Activated CD4-positive, alpha-beta T cell treated with anti-CD3 and anti-CD28 coated beads, Interleukin-2, amount 50 U/mL, for 1 hour (primary cell): ENCODE measurements around the gene PARP11.

Experiments
- DNase-seq: peaks from one replicate; pipeline ENCODE4 v3.0.0-alpha.2; 2020

PARP11 gene

DNA sequence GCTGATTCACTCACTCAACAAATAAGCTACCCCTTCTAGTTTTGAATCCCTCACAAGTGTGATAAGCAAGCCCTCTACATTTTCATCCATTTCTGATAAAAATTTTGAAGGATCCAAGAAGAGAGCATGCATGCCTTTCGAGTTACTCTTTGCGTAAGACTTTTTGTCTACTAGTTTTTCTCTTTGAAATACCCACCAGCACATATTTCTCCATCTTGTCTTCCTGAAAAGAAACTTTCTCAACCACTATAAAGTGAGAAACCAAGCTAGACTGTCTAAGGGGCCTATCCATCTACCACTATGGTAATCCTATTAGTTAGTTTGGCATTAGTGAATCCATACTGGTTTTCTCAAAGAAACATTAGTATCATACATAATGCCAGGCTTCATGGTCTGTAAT lies 56.9 kb downstream of the PARP11 start:
- DNase-seq, result no peak

DNA sequence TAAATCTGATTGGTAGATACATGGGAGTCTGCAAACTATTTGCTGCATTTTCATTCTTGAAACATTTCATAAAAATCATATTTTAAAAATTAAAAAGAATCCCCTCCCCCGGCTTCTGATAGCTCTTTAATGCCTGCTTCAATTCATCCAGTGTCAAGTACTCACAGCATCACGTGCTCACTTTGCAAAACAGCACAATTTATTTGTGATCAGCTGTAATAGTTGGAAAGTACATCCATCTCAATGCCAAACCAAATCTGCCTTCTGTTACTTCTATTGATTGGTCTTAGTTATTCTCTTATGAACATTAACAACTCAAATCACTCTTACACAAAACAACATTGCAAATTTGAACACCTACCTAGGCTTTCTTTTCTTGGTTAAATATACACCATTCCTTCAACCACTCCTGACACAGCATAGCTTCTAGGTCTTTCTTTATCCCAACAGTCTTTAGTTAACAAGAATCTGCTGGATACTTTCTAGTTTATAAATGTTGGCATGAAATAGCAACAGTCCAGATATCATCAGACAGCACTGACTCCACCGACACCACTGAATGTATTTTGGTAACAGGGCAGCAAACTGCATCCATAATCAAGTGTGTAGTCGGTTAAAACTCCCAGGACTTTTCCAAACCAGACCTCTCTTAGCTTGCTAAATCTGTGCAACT lies 58.0 kb downstream of the PARP11 start:
- DNase-seq, result no peak

DNA sequence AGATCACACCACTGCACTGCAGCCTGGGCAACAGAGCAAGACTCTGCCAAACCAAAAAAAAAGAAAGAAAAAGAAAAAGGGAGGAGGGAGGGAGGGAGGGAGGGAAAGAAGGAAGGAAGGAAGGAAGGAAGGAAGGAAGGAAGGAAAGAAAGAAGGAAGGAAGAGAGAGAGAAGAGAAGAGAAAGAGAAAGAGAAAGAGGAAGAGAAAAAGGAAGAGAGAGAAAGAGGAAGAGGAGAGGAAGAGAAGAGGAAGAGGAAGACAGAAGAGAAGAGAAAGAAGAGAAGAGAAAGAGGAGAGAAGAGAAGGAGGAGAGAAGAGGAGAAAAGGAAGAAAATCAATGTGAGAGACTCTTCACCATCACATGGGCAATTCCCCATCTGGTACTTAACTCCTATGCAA lies 62.7 kb downstream of the PARP11 start:
- no peak for DNase-seq

DNA sequence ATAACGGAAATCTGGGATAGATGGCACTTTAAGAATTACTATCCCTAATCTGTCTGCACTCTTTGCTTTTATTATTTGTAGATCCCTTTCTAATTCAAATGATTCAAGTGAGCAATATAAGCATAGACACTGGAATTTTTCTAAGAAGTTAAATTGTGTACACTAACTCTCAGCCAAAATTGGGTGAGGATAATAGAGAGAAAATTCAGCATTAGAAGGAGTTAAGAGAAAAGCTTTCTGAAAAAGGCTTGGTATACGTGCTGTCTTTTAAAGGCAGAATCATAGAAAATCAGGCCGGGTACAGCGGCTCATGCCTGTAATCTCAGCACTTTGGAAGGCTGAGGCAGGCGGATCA lies 63.2 kb downstream of the PARP11 start:
- no peak for DNase-seq

DNA sequence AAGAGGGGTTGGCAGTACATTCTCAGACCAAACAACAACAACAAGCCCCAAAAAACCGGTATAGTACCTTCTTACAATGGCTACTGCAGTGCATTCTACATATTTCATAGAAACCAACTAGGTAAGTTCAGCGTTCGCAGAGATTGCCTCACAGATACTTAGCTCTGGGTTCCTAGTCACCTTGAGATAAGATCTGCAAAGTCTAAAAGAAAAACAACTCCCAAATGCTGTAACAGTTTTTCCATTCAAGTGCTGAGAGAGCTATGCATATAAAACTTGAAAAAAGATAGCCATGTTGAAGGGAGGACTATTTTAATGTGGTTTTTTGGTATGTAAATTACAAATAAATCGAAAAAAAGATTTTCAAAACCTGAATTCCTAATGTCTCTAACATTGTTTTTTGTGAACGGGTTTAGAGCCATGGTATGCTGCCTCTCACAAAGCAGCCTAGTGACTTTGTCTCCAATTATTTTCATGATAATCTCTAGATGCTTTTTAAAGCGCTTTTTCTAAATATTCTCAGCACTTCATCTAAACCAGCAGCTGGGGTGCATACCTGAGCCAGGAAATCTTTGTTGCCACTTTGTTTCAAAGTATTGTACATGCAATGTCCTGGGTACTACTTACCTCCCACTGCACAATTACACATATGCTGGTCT lies 63.7 kb downstream of the PARP11 start:
- DNase-seq, result no peak

DNA sequence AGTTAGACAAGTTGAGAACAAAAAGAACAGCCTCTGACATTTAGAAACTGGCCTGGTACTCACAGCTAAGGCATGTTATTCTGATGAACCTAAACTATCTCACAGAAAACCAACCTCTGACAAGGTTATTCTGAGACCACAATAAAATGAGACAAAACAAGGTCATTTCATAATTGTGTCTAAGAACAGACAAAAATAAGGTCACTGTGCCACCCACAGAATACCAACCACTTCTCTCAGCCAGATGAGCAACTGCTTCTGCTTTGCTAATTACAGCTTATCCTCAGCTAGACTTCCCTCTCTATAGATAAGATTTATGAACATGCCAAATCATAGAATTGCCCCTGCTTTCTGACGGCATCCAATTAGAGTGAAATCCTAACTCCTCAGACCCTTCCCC lies 68.1 kb downstream of the PARP11 start:
- DNase-seq, result no peak

DNA sequence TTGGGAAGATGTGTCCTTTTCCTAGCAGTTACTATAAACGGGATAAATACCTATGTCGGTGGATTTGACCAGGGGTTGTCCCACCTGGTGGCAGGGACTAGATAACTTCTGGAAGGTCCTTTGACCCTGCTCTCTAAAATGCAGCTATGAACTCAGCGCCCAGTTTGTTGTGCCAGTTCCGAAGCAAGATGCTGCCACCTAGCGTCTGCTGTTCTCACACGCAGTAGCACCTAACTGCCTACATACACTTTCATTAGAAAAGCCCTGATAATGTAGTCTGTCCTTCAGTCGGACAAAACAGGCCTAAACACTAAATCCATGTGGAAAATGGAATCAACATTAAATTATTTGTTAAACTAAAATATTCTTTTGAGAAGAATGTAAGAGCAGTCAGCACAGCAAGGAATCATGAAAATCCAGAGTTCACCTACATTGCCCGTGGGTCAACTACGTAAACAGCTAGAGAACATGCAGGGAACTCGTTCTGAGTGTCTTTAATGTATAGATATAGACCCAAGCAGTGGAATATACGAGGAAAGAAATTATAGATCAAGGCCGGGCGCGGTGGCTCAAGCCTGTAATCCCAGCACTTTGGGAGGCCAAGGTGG lies 69.2 kb downstream of the PARP11 start:
- peak; percentile 71 for DNase-seq

DNA sequence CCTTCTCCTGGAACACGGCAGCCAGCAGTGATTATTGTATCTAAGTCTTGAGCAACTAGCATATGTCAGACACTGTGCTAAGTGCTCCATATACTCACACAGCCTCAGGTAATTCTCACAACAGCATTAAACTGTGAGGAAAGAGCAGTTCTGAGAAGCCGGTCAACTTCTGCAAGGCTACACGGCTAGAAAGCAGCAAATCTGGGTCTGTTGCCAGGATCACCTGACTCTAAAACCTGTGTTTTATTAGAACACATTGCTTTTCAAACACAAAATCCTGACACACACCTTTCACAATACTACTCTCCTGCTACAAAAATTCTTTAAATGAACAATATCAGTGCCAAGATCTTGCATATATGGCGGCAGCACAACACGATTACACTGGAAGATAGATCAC lies 70.5 kb downstream of the PARP11 start:
- no peak for DNase-seq

DNA sequence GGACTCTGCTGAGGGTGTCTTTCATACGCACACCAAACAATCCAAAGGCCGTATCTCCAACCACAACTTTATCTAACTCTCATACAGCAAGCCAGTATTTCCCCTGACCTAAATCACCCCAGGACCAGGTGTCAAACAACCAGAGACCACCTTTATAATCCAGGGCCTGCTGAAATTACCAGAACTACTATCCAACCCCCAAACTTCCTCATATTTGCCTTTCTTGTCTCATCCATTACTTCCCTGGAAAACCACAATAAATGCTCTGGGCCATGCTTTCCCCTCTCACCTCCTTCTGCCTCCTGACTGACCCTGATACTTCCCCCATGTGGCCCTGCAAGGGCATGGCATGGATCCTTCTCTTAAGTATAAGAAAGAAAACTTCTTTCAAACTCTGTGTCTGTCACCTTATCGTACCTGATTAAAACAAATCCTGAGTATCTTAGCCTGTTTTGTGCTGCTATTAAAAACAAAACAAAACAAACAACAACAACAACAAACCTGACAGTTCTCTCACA lies 75.6 kb downstream of the PARP11 start:
- no peak for DNase-seq

DNA sequence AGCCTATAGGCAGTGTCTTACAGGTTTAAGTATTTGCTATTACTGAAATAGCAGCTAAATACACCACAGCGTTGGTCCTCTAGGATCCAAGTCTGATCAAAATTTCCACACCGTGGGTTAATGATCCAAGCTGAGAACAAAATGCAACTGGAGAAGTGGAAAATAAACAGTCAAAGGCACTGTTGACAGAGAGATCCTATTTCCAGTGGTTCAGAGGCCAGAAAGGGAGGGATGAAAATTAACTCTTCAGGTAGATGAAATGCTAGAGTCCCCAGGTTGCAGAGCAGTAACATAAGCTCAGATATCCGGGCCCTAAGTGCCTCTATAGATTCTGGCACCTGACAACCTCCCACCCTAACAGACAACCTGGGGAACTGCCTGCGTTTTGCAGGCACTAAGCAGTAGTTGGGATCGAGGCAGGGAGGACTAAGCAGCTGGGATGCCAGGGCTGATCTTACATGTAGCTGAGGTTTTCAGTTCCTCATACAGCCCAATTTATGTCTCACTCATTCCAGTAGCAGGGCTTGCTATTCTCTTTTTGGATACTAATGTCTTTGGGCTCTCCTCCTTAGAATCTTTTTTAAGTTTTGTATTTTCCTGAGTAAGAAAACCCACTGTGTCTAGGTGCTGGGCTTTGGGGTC lies 77.6 kb downstream of the PARP11 start:
- DNase-seq, result no peak

DNA sequence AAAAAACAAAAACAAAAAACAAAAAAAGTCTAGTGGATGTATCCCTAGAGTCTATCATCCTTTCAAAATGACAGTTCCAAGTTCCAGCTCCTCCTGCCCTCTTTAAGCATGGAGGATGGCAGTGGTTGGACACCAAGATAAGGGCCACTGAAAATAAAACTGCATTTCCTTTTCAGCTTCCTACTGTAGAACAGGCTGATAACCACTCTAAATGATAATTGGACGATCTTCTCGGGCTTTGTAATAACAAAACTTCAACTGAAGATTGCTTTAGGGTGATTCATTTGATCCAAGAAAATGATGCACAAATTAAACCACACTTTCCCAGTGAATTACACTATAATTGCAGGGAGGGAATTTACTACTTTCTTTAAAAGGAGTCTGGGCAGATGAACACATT lies 78.1 kb downstream of the PARP11 start:
- no peak for DNase-seq

DNA sequence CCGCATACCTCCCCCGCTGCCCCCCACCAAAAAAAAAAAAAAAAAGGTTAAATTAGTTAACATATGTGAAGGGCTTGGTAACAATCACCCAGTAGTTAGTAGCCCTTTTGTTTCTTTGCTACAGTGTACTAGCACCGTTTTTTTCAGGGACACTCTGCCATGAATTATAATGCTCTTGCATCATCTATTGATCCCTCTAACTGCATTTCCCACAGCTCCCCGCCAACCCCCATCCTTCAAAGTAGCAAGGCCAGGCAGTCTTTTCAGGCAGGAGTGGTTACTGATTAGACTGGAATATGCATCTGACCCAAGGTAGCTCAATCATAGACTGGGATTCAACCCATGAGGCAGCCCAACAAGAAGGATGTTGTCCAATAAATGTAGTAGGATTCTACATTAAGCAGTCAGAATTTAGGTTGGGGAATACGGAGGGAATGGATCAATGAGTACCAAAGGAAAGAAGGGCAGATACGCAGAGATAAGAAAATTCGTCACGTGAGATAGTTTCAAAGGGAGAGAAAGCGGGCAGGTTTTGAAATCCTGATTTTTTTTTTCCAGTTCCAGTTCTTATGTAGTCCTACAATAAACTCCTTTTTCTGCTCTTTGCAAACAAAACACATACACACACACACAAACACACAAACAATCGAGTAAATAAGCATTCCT lies 80.4 kb downstream of the PARP11 start:
- no peak for DNase-seq

DNA sequence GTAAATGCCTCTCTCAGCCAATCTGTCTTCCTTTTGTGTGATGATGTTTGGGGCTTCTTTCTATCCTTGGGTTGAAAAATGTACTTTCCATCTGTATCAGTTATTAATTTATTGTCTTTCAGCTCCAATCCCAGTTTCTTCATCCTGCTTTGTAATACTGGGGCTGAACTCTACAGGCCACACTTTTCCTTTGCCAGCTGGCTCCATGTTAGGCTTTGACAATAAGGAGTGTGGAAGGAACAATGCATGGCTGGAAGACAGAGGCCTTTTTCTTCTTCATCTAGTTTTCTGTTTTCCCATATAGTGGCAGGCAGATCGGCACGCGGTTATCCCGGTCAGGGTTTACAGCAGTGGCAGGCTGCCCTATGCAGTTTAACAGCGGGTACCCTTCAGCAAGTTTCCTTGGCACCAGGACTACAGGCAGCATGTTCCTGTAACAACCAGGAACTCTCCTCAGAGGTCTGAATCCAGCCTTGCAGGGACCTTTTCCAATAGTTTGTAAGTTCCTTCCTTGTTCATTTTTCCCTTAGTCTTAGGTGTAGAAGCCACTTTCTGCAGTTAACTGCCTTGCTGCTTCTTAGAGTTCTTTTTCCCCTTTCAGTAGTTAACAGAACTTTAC lies 81.8 kb downstream of the PARP11 start:
- no peak for DNase-seq

DNA sequence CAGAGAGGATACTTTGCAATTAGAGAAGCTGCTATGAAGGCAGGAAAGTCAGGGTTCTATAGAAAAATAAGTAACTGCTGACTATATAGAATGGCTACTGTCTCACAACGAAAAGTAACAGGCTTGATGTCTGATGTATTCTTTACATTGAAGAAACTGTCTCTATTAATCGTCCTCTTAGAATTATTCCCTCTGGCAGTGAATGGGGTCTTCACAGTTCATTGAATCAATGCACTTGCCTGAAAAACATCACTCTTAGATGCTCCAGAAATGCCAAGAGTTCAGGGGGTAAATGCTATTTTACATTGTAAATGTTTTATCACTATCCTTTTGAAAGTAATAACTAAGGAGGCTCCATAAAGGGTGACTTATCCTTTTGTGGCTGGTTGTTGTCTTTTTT lies 82.6 kb downstream of the PARP11 start:
- DNase-seq, result no peak

DNA sequence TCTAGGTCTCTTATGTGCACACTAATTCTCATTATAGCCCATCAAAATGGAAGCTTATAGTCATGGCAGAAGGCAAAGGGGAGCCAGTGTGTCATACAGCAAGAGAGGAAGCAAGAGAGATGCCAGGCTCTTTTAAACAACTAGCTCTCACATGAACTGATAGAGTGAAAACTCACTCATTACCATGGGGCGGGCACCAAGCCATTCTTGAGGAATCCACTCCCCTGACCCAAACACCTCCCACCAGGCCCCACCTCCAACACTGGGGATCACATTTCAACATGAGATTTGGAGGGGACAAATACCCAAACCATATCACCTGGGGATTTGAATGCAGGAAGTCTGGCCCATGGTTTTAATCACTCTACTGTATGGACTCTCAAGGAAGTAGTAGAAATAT lies 83.4 kb downstream of the PARP11 start:
- no peak for DNase-seq

DNA sequence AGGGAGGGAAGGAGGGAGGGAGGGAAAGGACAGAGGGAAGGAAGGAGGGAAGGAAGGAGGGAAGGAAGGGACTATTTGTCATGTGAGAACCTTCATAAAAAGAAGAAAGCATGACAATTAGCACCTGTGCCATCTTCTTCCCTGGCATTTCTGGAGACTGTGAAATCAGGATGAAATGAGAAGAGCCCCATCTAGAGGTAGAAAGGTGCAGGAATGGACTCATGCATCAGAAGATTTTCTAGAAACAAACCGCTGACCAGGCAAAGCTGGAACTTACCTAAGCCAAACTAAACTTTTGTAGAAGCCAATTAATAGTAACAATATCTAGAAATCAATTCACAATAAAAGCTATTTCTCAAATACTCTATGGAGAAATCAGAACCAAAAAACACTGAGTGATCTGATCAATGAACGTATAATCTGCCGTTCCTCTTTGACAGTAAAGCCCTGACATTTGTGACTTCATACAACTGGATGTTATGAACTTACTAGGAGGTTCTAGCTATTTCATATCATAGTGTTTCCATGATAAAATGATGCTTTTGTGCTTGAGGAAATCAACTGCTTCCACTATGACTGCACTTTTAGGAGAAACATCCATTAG lies 95.9 kb downstream of the PARP11 start:
- DNase-seq, result no peak

DNA sequence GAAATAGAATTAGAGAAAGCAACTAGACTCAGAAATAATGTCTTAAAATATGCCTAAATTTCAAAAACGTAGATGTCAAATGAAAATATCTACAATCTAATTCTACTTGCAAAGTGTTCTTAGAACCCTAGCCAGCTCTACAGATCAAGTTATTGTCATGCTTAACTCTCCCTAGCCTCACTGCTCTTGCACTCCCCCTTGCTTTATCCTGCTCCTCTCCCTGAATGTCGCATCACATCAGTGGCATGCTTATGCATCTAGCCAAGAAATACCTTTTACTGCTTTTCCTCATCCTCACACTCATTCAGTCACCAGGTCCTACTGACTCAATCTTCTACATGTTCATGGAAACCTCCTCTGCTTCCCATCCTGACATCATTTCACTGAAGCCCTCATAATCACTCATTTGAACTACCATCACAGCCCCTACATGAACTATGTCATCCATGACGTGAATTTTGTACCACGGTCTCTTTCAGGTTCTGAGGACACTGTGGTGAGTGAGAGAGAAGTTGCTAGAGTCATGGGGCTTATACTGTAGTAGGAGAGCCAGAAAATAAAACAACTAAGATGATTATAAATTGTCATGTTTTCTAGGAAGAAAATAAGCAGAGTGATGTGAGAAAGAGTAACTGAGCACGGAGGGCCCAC lies 97.7 kb downstream of the PARP11 start:
- DNase-seq, result no peak

DNA sequence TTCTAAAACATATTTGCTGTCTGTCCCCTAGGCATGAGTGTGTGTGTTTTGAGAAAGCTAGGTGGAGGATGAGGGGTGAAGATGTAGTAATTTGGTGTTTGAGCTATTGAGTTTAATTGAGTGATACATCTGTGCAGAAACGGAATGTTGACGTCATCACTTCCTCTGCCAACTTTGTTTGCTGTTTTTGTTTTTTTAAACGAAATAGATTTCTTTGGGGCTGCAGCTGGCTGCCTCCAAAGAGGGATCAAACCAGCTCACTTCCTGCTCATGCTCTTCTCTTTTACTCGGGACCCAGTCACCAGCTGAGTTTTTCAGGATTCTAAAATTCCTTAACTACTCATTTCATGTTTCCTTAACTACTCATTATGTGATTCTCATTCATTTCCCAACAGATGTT lies 100.8 kb downstream of the PARP11 start:
- DNase-seq, result no peak

DNA sequence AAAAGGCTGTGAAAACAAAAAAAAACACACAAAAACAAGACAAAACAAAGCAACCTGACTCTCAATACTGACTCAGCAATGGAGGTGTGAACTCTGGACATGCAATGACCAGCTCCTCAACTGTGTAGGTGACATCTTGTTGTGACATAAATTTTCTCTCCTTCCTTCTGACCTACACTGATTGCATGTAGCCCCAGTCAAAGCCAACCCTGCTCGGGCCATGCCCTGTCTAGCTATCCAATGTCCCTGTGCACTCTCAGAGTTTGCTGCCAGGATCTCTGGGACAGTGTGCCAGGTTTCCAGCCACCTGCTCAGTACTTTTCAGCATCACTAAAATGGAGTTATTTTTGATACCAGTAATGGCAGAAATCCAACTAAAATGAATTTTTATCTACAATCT lies 101.3 kb downstream of the PARP11 start:
- DNase-seq, result no peak

DNA sequence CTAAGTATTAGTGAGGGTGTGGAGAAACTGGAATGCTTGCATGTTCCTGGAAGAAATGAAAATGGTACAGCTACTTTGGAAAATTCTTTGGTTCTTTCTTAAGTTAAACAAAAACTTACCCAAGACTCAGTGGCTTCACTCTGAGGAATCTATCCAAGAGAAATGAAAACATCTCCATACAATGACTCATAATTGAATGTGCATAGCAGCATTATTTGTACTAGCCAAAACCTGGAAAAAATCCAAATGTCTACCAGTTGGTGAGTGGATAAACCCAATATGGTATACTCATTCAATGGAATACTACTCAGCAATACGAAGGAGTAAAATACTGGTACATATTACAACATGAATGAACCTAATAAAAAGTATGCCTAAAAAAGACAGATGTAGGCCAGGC lies 102.3 kb downstream of the PARP11 start:
- DNase-seq, result no peak

DNA sequence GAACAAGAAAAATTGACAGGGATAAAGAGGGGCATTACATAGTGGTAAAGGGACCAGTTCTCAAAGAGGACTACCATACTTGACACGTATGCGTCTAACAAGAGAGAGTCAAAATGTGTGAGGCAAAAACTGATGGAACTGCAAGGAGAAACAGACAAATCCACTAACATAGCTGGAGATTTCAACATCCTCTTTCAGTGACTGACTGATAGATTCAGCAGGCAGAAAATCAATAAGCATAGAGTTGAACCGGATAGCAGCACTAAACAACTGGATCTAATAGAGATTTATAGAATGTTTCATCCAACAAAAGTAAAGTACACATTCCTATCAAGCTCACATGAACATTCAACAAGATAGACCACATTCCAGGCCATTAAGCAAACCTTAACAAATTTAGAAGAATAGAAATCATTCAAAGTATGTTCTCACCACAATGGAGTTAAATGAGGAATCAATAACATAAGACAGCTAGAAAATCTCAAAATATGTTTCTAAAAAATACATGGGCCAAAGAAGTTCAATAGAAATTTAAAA lies 104.2 kb downstream of the PARP11 start:
- no peak for DNase-seq
